ENCODE results near the gene HAS3.
A peak's percentile ranks its signal among the peaks of the same experiment; 100 is the strongest.

Gene HAS3

GRCh38 chr16:69093974-69094373 lies 11.5 kb upstream of the HAS3 start:
- no peak for DNase-seq

- DNase-seq, result no peak
Measured at GRCh38 chr16:69094501-69094900, 11.0 kb upstream of the HAS3 start.

GRCh38 chr16:69095193-69095592 lies 10.3 kb upstream of the HAS3 start:
- DNase-seq, result no peak

- no peak for DNase-seq
Measured at GRCh38 chr16:69100071-69100691, 5.3 kb upstream of the HAS3 start.

GRCh38 chr16:69106491-69107315 lies 1.2 kb downstream of the HAS3 start:
- DNase-seq, result no peak

- DNase-seq, result no peak
Measured at GRCh38 chr16:69107316-69107962, 2.0 kb downstream of the HAS3 start.

GRCh38 chr16:69108064-69108904 lies 2.8 kb downstream of the HAS3 start:
- DNase-seq, result no peak

GRCh38 chr16:69108905-69109252 lies 3.4 kb downstream of the HAS3 start:
- DNase-seq, result no peak

GRCh38 chr16:69109486-69110270 lies 4.2 kb downstream of the HAS3 start:
- no peak for DNase-seq

GRCh38 chr16:69110406-69110805 lies 5.0 kb downstream of the HAS3 start:
- no peak for DNase-seq

- no peak for DNase-seq
Measured at GRCh38 chr16:69111216-69111875, 5.9 kb downstream of the HAS3 start.

GRCh38 chr16:69111876-69112230 lies 6.4 kb downstream of the HAS3 start:
- DNase-seq, result no peak

- peak; percentile 49 for DNase-seq
Measured at GRCh38 chr16:69112285-69113129, 7.1 kb downstream of the HAS3 start.

GRCh38 chr16:69113216-69113615 lies 7.8 kb downstream of the HAS3 start:
- DNase-seq, result no peak

- DNase-seq, result no peak
Measured at GRCh38 chr16:69114346-69114975, 9.0 kb downstream of the HAS3 start.

GRCh38 chr16:69114976-69115355 lies 9.5 kb downstream of the HAS3 start:
- DNase-seq, result no peak

GRCh38 chr16:69115361-69115760 lies 9.9 kb downstream of the HAS3 start:
- no peak for DNase-seq

GRCh38 chr16:69115837-69116236 lies 10.4 kb downstream of the HAS3 start:
- DNase-seq, result no peak

GRCh38 chr16:69116256-69116875 lies 10.9 kb downstream of the HAS3 start:
- no peak for DNase-seq

GRCh38 chr16:69116906-69117305 lies 11.5 kb downstream of the HAS3 start:
- no peak for DNase-seq

All from activated T-cell treated with anti-CD3 and anti-CD28 coated beads, Interleukin-2, amount 50 U/mL, for 1 hour (primary cell).